ENCODE data around the gene ZNF880. TPM values are rescaled to one million over a fixed set of nuclear protein-coding genes. Genes with fewer than 3 reads are reported as not detected.

ZNF880 gene
- total RNA-seq, 1 donor from 2014 or later, result 23.1 TPM

Other genes starting within 250 kb of the ZNF880 start
- gene ZNF616, start 230.0 kb upstream of the ZNF880 start, total RNA-seq, result 14.8 and 14.9 TPM in 2 replicates
- 7.5 and 18.2 TPM in 2 replicates for gene ZNF836, start 198.3 kb upstream of the ZNF880 start, total RNA-seq
- gene PPP2R1A, start 179.9 kb upstream of the ZNF880 start, total RNA-seq, result 293 and 385 TPM in 2 replicates
- gene ZNF766, start 100.3 kb upstream of the ZNF880 start, total RNA-seq, result 12.7 and 31.6 TPM in 2 replicates
- 5.7 and 12.0 TPM in 2 replicates for gene ZNF480, start 72.8 kb upstream of the ZNF880 start, total RNA-seq
- 2.3 and 6.0 TPM in 2 replicates for gene ZNF610, start 33.7 kb upstream of the ZNF880 start, total RNA-seq
- gene ZNF528, start 27.9 kb downstream of the ZNF880 start, total RNA-seq, result 19.1 and 28.2 TPM in 2 replicates
- gene ZNF534, start 59.2 kb downstream of the ZNF880 start, total RNA-seq, result not detected in 2 replicates
- 3.5 and 6.5 TPM in 2 replicates for gene ZNF578, start 83.6 kb downstream of the ZNF880 start, total RNA-seq
- gene ZNF808, start 157.7 kb downstream of the ZNF880 start, total RNA-seq, result 16.8 and 62.0 TPM in 2 replicates
- 13.5 and 33.4 TPM in 2 replicates for gene ZNF701, start 200.4 kb downstream of the ZNF880 start, total RNA-seq

Measured in renal cortical epithelial cell (primary cell).